Bone marrow (tissue), 2 donors: ENCODE measurements around the gene ST6GALNAC1.

ENCODE experiments used
- DNase-seq, 2 donors: peaks; one replicate each; lab custom pipeline; 2025; lab: John Stamatoyannopoulos, UW

The ST6GALNAC1 gene

GRCh38 chr17:76643553-76644148, at the start of gene ST6GALNAC1:
ST6GALNAC1 (minus strand) TSS chr17:76643757; CDS start chr17:76643638, 119 bp downstream.
- DNase-seq = no peak

GRCh38 chr17:76691379-76692191, 48.0 kb upstream of the ST6GALNAC1 start:
- DNase-seq = no peak

- no peak for DNase-seq
Measured at GRCh38 chr17:76690596-76691280, 47.2 kb upstream of the ST6GALNAC1 start.

- DNase-seq = no peak
Measured at GRCh38 chr17:76689859-76690258, 46.3 kb upstream of the ST6GALNAC1 start.

GRCh38 chr17:76688165-76688622, 44.6 kb upstream of the ST6GALNAC1 start:
- no peak for DNase-seq

- no peak for DNase-seq
Measured at GRCh38 chr17:76687298-76688164, 44.0 kb upstream of the ST6GALNAC1 start.

- no peak for DNase-seq
Measured at GRCh38 chr17:76686538-76687297, 43.2 kb upstream of the ST6GALNAC1 start.

- DNase-seq = no peak
Measured at GRCh38 chr17:76685846-76686245, 42.3 kb upstream of the ST6GALNAC1 start.

GRCh38 chr17:76685366-76685765, 41.8 kb upstream of the ST6GALNAC1 start:
- DNase-seq = no peak

GRCh38 chr17:76684756-76685155, 41.2 kb upstream of the ST6GALNAC1 start:
- no peak for DNase-seq

GRCh38 chr17:76683921-76684745, 40.6 kb upstream of the ST6GALNAC1 start:
- no peak for DNase-seq

GRCh38 chr17:76683011-76683755, 39.6 kb upstream of the ST6GALNAC1 start:
- DNase-seq = no peak

GRCh38 chr17:76682296-76682695, 38.7 kb upstream of the ST6GALNAC1 start:
- DNase-seq = no peak

GRCh38 chr17:76681222-76682137, 37.9 kb upstream of the ST6GALNAC1 start:
- DNase-seq = peak; percentile 1 to 66

- DNase-seq = no peak
Measured at GRCh38 chr17:76679239-76679638, 35.7 kb upstream of the ST6GALNAC1 start.

GRCh38 chr17:76678330-76678729, 34.8 kb upstream of the ST6GALNAC1 start:
- no peak for DNase-seq

GRCh38 chr17:76677406-76677805, 33.8 kb upstream of the ST6GALNAC1 start:
- no peak for DNase-seq

GRCh38 chr17:76676629-76677028, 33.1 kb upstream of the ST6GALNAC1 start:
- no peak for DNase-seq
